Stomach (tissue), 9 donors: ENCODE measurements around the gene OTX1. TPM values are rescaled to one million over a fixed set of nuclear protein-coding genes. Genes with fewer than 3 reads are reported as not detected.

Experiments
- DNase-seq, 2 donors: peaks; one replicate each; pipeline versions ENCODE4 v3.0.0 to v3.0.0-alpha.2; 2013 to 2019
- H3K27ac ChIP-seq, 5 donors: fragments of 200-600 bp in 4 of 5; sonication (generic) in 4 of 5; one replicate each; pipeline ENCODE4 v1.5.1; 2013 to 2019; ENCODE audit warnings: mild to moderate bottlenecking in 1 of 5, moderate library complexity in 1 of 5
- H3K27me3 ChIP-seq, 3 donors: fragments of 200-600 bp; sonication (generic); one replicate each; pipeline ENCODE4 v1.5.1; 2017 to 2019; ENCODE audit warnings: mixed run types in 1 of 3
- H3K36me3 ChIP-seq, 4 donors: fragments of 200-600 bp; sonication (generic); 1 replicate in 3 of 4; 2 replicates in 1 of 4; pipeline ENCODE4 v1.5.1; 2016 to 2019
- H3K4me1 ChIP-seq, 4 donors: fragments of 200-600 bp; sonication (generic); one replicate each; pipeline ENCODE4 v1.5.1; 2016 to 2019
- H3K4me3 ChIP-seq, 4 donors: fragments of 200-600 bp; sonication (generic) in 3 of 4; one replicate each; pipeline ENCODE4 v1.5.1; 2016 to 2019; ENCODE audit warnings: mild to moderate bottlenecking in 1 of 4
- H3K9me3 ChIP-seq, 4 donors: fragments of 200-600 bp; sonication (generic); one replicate each; pipeline ENCODE4 v1.5.1; 2016 to 2019
- EP300 ChIP-seq: sonication (generic); formaldehyde crosslinking; IDR thresholded peaks from one replicate; pipeline ENCODE4 v1.6.1; 2017; ENCODE audit warnings: antibody characterized with exemption
- POLR2A ChIP-seq, 4 donors: fragments of 450-650 bp; IDR thresholded peaks; one replicate each; pipeline ENCODE4 v1.6.1; 2016; ENCODE audit warnings: antibody characterized with exemption in 4 of 4, control low read depth in 2 of 4, mild to moderate bottlenecking in 1 of 4, moderate library complexity in 1 of 4
- POLR2AphosphoS5 ChIP-seq, 3 donors: sonication (generic); formaldehyde crosslinking; IDR thresholded peaks; one replicate each; pipeline ENCODE4 v1.6.1; 2016; ENCODE audit warnings: antibody characterized with exemption in 3 of 3
- WGBS, 5 donors: extraction: QIAGEN DNeasy Blood & Tissue Kit in 3 of 5; methylation state at CpG; one replicate each; pipeline versions ENCODE4 v1.1.5 to v1.1.7; 2013 to 2018; 5-methylcytosine and 5-hydroxymethylcytosine counted together
- intact Hi-C: fragments of 100-400 bp; cut with DNase I; formaldehyde crosslinking; loops from one replicate; pipeline ENCODE4 v1.15.1; 2023; ENCODE audit warnings: low total_unique reads
- polyA plus RNA-seq, 3 donors: library from polyadenylated mRNA; stranded (reverse); fragments of 200-250 nt; gene quantifications; one replicate each; pipeline ENCODE4 v1.2.3, GENCODE V29; 2013
- total RNA-seq, 5 donors: library from RNA; depleted of rRNA; stranded (reverse); fragments of >200 nt; gene quantifications; one replicate each; pipeline versions ENCODE4 v1.1.0 to v1.2.3, GENCODE V29; 2014 to 2016
- TF ChIP-seq, protein P1 (sequence below), 7 experiments: fragments of 450-650 bp in 4 of 7; fragments of 200-600 bp in 3 of 7; sonication (generic) in 3 of 7; IDR thresholded peaks; one replicate each; pipeline ENCODE4 v1.5.1; 2016 to 2019; ENCODE audit warnings: antibody characterized with exemption in 7 of 7, control low read depth in 2 of 7, mild to moderate bottlenecking in 1 of 7
- donor health status: healthy with polysubstance abuse.
- donor health status: Bipolar disorder and iron deficiency.
- donor health status: healthy.

Gene OTX1
- total and polyA plus RNA-seq, 8 donors: 0.10 to 0.25 TPM; not detected in 6

DNA sequence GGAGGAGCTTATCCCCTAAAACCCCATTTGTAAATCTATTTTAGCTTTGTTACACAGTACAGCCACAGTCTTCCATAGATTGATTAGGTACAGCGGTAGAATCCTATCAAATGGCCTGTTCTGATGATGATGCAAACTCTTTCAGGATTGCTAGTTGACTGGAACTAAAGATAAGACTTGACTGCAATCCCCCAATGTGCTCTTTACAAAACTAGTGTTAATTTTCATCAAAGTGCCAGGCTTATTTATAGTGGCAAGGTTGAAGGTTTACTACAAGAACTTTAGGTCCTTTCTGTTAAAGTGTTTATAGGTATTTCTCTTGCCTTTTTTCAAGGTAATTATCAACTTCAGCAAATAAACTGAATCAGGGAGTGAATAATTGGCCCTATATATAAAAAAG, 9.0 kb upstream of the OTX1 start:
- WGBS, 5 donors: 96 to 100% (median 99%) methylated on average over 1 of the region's 1 CpG
- H3K36me3 ChIP-seq: peaks cover 0 to 27% (median 19%) of the 10 kb centered on the region in 4 donors
- TF ChIP-seq, protein P1, sequence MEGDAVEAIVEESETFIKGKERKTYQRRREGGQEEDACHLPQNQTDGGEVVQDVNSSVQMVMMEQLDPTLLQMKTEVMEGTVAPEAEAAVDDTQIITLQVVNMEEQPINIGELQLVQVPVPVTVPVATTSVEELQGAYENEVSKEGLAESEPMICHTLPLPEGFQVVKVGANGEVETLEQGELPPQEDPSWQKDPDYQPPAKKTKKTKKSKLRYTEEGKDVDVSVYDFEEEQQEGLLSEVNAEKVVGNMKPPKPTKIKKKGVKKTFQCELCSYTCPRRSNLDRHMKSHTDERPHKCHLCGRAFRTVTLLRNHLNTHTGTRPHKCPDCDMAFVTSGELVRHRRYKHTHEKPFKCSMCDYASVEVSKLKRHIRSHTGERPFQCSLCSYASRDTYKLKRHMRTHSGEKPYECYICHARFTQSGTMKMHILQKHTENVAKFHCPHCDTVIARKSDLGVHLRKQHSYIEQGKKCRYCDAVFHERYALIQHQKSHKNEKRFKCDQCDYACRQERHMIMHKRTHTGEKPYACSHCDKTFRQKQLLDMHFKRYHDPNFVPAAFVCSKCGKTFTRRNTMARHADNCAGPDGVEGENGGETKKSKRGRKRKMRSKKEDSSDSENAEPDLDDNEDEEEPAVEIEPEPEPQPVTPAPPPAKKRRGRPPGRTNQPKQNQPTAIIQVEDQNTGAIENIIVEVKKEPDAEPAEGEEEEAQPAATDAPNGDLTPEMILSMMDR (IDR thresholded peaks at IDR 0.05): no peak
- no peaks in the 10 kb centered on the region for H3K9me3 ChIP-seq
- H3K4me1 ChIP-seq: no peaks in the 10 kb centered on the region
- intact Hi-C loops: no loop called here
- no peak overlapping the region for H3K4me3 ChIP-seq
- peaks cover 0 to 25% (median 11%) of the 10 kb centered on the region in 3 donors for H3K27me3 ChIP-seq
- no peak overlapping the region for H3K27ac ChIP-seq
- no peak for DNase-seq

DNA sequence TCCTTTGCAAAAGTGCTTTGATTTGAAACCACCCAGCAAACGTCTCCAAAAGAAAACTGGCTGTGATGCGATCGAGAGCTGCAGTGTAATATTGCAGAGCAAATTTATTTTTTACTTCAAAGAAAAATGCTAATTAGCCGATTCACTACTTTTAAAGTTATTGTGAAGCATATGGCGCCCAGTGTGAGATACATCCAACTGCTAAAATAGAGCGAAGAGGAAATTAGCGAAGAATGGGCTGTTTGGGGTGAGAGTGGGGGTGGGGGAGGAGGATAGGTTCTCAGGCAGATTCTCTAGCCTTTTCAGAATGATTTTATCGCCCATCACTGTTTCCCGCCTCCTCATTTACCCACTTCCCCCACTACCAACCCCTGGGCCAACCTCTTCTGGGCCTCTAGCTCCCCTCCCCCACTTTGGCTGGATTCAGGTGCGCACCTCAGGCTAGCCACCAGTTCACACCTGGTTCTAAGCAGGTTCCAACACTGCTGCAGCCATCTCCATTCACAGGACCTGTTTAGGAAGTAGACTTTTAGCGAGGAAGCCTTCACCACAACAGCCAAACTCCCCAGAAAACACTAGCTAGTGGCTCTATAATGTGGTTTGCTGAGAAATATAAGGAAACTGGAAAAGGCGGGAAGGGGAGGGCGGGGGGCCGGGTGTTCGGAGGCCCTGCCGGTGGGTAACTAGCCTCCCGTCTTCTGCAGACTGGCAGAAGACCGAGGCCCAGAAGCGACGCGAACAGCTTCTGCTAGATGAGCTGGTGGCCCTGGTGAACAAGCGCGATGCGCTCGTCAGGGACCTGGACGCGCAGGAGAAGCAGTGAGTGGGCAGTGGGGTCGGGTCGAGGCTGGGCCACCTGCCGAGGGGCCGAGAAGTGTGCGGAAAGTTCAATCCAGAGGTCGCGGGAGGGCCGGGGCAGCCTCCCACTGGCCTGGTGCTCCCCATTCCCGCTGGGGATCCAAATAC, 6.0 kb upstream of the OTX1 start:
- Histone ChIP-seq H3K36me3 (peaks cover 0 to 29% (median 20%) of the 10 kb centered on the region in 4 donors), H3K4me1 (peaks cover 25 to 26% (median 26%) of the 10 kb centered on the region in 4 donors), H3K27me3 (peaks cover 18 to 56% (median 40%) of the 10 kb centered on the region in 3 donors), H3K9me3 (peaks cover 0 to 16% (median 3%) of the 10 kb centered on the region in 4 donors), H3K4me3 (no peak overlapping the region), H3K27ac (no peak overlapping the region)
- DNase-seq: peak in 1 of 2 donors; percentile 3
- WGBS, 5 donors: 95 to 97% (median 96%) methylated on average over 36 of the region's 36 CpGs
- TF ChIP-seq POLR2AphosphoS5 (IDR thresholded peaks at IDR 0.05): no peak
- no peak for TF ChIP-seq POLR2A (IDR thresholded peaks at IDR 0.05)
- TF ChIP-seq, protein P1 (IDR thresholded peaks at IDR 0.05): no peak
- no peak for TF ChIP-seq EP300
- intact Hi-C loops: no loop called here

DNA sequence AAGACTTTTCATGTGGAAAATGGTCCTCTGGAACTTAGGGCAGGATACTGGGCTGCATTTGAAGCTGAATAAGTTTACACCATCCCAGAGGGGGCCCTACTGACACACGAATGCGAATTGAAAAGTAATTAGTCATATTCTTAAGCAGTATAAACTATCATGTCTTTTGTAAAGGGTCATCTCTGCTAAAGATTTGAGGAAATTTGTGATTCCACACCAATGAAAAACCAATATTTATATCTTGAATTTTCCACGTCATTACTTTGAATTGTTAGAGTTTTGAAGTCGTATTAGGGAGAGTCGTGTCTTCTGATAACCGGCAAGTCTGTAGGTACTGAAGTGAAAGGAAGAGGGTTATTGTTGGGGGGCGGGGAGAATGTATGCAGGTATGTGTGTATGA, 4.1 kb upstream of the OTX1 start:
- DNase-seq: no peak
- Histone ChIP-seq H3K4me1 (peaks cover 44 to 45% (median 44%) of the 10 kb centered on the region in 4 donors), H3K4me3 (no peak overlapping the region), H3K27ac (no peak overlapping the region), H3K9me3 (peaks cover 0 to 16% (median 4%) of the 10 kb centered on the region in 4 donors), H3K27me3 (peaks cover 24 to 75% (median 59%) of the 10 kb centered on the region in 3 donors), H3K36me3 (peaks cover 0 to 29% (median 20%) of the 10 kb centered on the region in 4 donors)
- 95 to 97% (median 96%) methylated on average over 7 of the region's 7 CpGs for WGBS, 5 donors
- intact Hi-C loops: no loop called here
- TF ChIP-seq, protein P1 (IDR thresholded peaks at IDR 0.05): no peak
- TF ChIP-seq EP300 (no peak), POLR2AphosphoS5 (IDR thresholded peaks at IDR 0.05) (no peak), POLR2A (IDR thresholded peaks at IDR 0.05) (no peak)

DNA sequence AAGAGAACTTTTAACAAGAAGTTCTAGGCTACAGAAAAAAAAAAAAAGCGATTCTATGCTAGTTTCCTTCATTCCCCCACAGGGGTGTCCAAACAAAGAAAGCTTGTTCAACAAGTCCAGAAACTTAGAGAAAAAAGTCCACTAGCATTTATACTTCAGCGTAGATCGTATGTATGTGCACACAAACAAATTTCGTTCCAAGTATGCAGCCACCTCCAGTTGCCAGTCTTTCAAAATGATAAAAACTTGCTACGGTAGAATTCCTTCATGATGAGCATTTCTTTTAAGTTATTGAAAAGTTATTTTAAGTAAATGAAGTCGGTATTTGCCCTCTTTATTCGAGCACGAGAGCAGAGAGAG, 3.7 kb upstream of the OTX1 start:
- H3K27me3 ChIP-seq: peaks cover 25 to 78% (median 63%) of the 10 kb centered on the region in 3 donors
- DNase-seq: peak in 1 of 2 donors; percentile 16
- H3K9me3 ChIP-seq: peaks cover 0 to 16% (median 6%) of the 10 kb centered on the region in 4 donors
- peak overlapping the region in 1 of 4 donors; percentile 78 for H3K4me3 ChIP-seq
- no peak for TF ChIP-seq POLR2AphosphoS5 (IDR thresholded peaks at IDR 0.05)
- no peak for TF ChIP-seq POLR2A (IDR thresholded peaks at IDR 0.05)
- H3K4me1 ChIP-seq: peaks cover 44 to 49% (median 48%) of the 10 kb centered on the region in 4 donors
- WGBS, 5 donors: 62 to 68% (median 67%) methylated on average over 8 of the region's 8 CpGs
- no peak overlapping the region for H3K27ac ChIP-seq
- H3K36me3 ChIP-seq: peaks cover 0 to 29% (median 20%) of the 10 kb centered on the region in 4 donors
- intact Hi-C loops: no loop called here
